H1 (cell line): Measurements from ENCODE around the gene SASH3. TPM values are rescaled to one million over a fixed set of nuclear protein-coding genes. Genes with fewer than 3 reads are reported as not detected.

Source experiments
- CEBPB ChIP-seq: IDR thresholded peaks from 2 replicates; pipeline ENCODE4 v1.6.1; 2012; ENCODE audit warnings: low read depth, low read length
- KDM4A ChIP-seq: IDR thresholded peaks from one replicate; pipeline ENCODE4 v1.7.1; 2012; ENCODE audit warnings: low read depth, mild to moderate bottlenecking, moderate library complexity, low read length, inconsistent platforms; ENCODE audit not compliant: severe bottlenecking
- polyA plus RNA-seq, 7 experiments: library from polyadenylated mRNA; depleted of rRNA in 3 of 7; stranded (reverse) in 5 of 7; unstranded in 2 of 7; fragments of >200 nt in 5 of 7; fragments of 200-250 nt in 2 of 7; gene quantifications; 1 replicate in 5 of 7; 2 replicates in 1 of 7; 4 replicates in 1 of 7; pipeline versions ENCODE4 v1.2.1 to v1.2.3, GENCODE V29; 2011 to 2013; ENCODE audit warnings: missing spikeins in 2 of 7, mixed read lengths in 2 of 7
- total RNA-seq: library from RNA; stranded (reverse); fragmentation: NEBNext Ultra II Directional; extraction: Animal tissue kit (Norgen Biotek cat#: 25700); gene quantifications from 2 replicates; pipeline ENCODE4 v1.2.1, GENCODE V29; 2021

Gene SASH3
- total and polyA plus RNA-seq, 2 of the 8 experiments (the other 6 are each of a cell fraction or from before 2014, with no cell fraction given): not detected

GRCh38 chrX:129798456-129798855, 18.7 kb downstream of the SASH3 start (continued):
- TF ChIP-seq CEBPB (no peak), KDM4A (no peak)
